Measurements from ENCODE around the gene TMEM238L.

GRCh38 chr17:10751563-10751962, 52.3 kb downstream of the TMEM238L start:
- TF ChIP-seq CTCF (IDR thresholded peaks at IDR 0.05; ENCODE audit: low read depth, low read length, poor library complexity, severe bottlenecking), result no peak
- TF ChIP-seq EZH2phosphoT487 (IDR thresholded peaks at IDR 0.05; ENCODE audit: borderline replicate concordance, low read length), result no peak

All from DOHH2 (cell line).